H4 (cell line): Measurements from ENCODE around the gene ETS1. TPM values are rescaled to one million over a fixed set of nuclear protein-coding genes. Genes with fewer than 3 reads are reported as not detected.

Experiments used
- total RNA-seq: library from RNA; depleted of rRNA; stranded (reverse); fragments of >200 nt; shearing (Covaris generic); gene quantifications from 2 replicates; pipeline ENCODE4 v1.2.3, GENCODE V29; 2014; rRNA removed

ETS1 gene
- total RNA-seq, 1 experiment from 2014 or later = 27.7 TPM

Other genes with a start within 250 kb of the ETS1 start
- gene FLI1, start 106.5 kb upstream of the ETS1 start, total RNA-seq = 4.6 and 4.9 TPM in 2 replicates